Esophagus muscularis mucosa (tissue), 4 donors: ENCODE results near the gene PGAM4. TPM values are rescaled to one million over a fixed set of nuclear protein-coding genes. Genes with fewer than 3 reads are reported as not detected.
A peak's percentile ranks its signal among the peaks of the same experiment; 100 is the strongest.
"Not testable (repeated sequence)": the region's sequence is repeated elsewhere in the genome, so short reads cannot be mapped to it uniquely, and the experiment has no call there.

Experiments used
- DNase-seq: peaks from one replicate; pipeline ENCODE4 v3.0.0-alpha.2; 2017; ENCODE audit errors: extremely low spot score
- H3K27ac ChIP-seq, 4 donors: fragments of 200-600 bp; sonication (generic); replicated peaks in 1 of 4; 1 replicate in 3 of 4; 2 replicates in 1 of 4; pipeline ENCODE4 v1.5.1; 2016 to 2019; ENCODE audit warnings: mild to moderate bottlenecking in 1 of 4
- H3K27me3 ChIP-seq, 4 donors: fragments of 200-600 bp; sonication (generic); one replicate each; pipeline versions ENCODE4 v1.5.1 to v1.6.0; 2016 to 2019
- H3K36me3 ChIP-seq, 4 donors: fragments of 200-600 bp; sonication (generic); one replicate each; pipeline ENCODE4 v1.5.1; 2016 to 2019
- H3K4me1 ChIP-seq, 4 donors: fragments of 200-600 bp; sonication (generic); one replicate each; pipeline ENCODE4 v1.5.1; 2016 to 2019
- H3K4me3 ChIP-seq, 4 donors: fragments of 200-600 bp; sonication (generic); 1 replicate in 2 of 4; 2 replicates in 2 of 4; pipeline ENCODE4 v1.5.1; 2016 to 2019; ENCODE audit warnings: mild to moderate bottlenecking in 4 of 4, moderate library complexity in 1 of 4
- H3K9me3 ChIP-seq, 4 donors: fragments of 200-600 bp; sonication (generic); 1 replicate in 3 of 4; 2 replicates in 1 of 4; pipeline ENCODE4 v1.5.1; 2016 to 2019
- EP300 ChIP-seq: sonication (generic); formaldehyde crosslinking; IDR thresholded peaks from one replicate; pipeline ENCODE4 v1.6.1; 2017; ENCODE audit warnings: antibody characterized with exemption
- POLR2A ChIP-seq: fragments of 450-650 bp; IDR thresholded peaks from one replicate; pipeline ENCODE4 v1.6.1; 2017; ENCODE audit warnings: antibody characterized with exemption, moderate library complexity, mild to moderate bottlenecking, low read depth
- POLR2AphosphoS5 ChIP-seq, 2 donors: sonication (generic); formaldehyde crosslinking; IDR thresholded peaks; one replicate each; pipeline ENCODE4 v1.6.1; 2017; ENCODE audit warnings: antibody characterized with exemption in 2 of 2
- WGBS: methylation state at CpG from one replicate; pipeline ENCODE4 v1.1.5; 2018; 5-methylcytosine and 5-hydroxymethylcytosine counted together
- intact Hi-C: fragments of 100-400 bp; cut with DNase I; formaldehyde crosslinking; loops from one replicate; pipeline ENCODE4 v1.15.1; 2023
- total RNA-seq, 4 donors: library from RNA; depleted of rRNA; stranded (reverse); fragments of >200 nt; gene quantifications; one replicate each; pipeline versions ENCODE4 v1.1.0 to v1.2.1, GENCODE V29; 2016
- TF ChIP-seq, protein P1 (sequence below), 3 experiments: fragments of 200-600 bp in 2 of 3; fragments of 450-650 bp in 1 of 3; sonication (generic) in 2 of 3; IDR thresholded peaks; one replicate each; pipeline ENCODE4 v1.5.1; 2017 to 2019; ENCODE audit warnings: antibody characterized with exemption in 3 of 3, mild to moderate bottlenecking in 2 of 3, moderate library complexity in 1 of 3

Gene PGAM4
- total RNA-seq, 4 donors from 2014 or later, result not detected

DNA sequence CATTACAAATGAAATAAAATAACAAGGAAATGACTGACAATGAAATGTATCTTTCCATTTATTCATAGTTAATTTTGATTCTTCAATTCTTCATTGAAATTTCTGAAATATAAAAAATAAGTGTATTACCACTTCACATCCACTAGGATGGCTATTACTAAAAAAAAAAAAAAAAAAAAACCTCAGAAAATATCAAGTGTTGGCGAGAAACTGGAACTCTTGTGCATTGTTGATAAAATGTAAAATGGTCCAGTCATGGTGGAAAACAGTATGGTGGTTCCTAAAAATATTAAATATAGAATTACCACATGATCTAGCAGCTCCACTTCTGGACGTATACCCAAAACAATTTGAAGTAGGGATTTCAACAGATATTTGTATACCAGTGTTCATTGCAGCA, 22.9 kb downstream of the PGAM4 start:
- Histone ChIP-seq H3K27me3 (no peaks in the 10 kb centered on the region), H3K27ac (no peak overlapping the region), H3K4me3 (no peak overlapping the region), H3K36me3 (no peaks in the 10 kb centered on the region), H3K9me3 (no peaks in the 10 kb centered on the region), H3K4me1 (peaks cover 0 to 15% (median 9%) of the 10 kb centered on the region in 4 donors)
- WGBS, result 67% methylated on average over 2 of the region's 2 CpGs
- TF ChIP-seq, protein P1, sequence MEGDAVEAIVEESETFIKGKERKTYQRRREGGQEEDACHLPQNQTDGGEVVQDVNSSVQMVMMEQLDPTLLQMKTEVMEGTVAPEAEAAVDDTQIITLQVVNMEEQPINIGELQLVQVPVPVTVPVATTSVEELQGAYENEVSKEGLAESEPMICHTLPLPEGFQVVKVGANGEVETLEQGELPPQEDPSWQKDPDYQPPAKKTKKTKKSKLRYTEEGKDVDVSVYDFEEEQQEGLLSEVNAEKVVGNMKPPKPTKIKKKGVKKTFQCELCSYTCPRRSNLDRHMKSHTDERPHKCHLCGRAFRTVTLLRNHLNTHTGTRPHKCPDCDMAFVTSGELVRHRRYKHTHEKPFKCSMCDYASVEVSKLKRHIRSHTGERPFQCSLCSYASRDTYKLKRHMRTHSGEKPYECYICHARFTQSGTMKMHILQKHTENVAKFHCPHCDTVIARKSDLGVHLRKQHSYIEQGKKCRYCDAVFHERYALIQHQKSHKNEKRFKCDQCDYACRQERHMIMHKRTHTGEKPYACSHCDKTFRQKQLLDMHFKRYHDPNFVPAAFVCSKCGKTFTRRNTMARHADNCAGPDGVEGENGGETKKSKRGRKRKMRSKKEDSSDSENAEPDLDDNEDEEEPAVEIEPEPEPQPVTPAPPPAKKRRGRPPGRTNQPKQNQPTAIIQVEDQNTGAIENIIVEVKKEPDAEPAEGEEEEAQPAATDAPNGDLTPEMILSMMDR (IDR thresholded peaks at IDR 0.05), result peak in 1 of 3 experiments; percentile 10
- TF ChIP-seq EP300 (no peak), POLR2AphosphoS5 (IDR thresholded peaks at IDR 0.05) (no peak), POLR2A (no peak)
- DNase-seq, result no peak
- intact Hi-C loops, result no loop called here

DNA sequence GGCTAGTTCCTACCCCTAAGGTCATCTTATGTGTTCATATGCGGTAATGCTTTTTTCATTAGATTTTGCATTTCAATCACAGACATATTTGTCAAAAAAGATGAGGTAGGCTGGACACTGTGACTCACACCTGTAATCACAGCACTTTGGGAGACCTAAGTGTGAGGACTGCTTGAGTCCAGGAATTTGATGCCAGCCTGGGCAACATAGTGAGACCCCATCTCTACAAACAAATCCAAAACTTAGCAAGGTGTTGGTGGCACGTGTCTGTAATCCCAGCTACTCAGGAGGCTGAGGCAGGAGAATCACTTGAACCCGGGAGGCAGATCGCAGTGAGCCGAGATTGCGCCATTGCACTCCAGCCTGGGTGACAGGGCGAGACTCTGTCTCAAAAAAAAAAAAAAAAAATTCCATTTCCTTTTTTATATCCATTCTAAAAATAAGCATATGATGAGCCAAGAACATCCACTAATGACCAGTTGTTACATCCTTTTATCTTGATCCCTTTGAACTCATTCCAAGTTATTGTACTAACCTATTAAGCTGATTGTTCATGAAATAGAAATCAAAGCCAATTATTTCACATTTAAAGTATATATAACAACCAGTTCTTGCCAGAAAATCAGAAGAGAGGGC, 23.4 kb downstream of the PGAM4 start:
- peaks cover 0 to 15% (median 9%) of the 10 kb centered on the region in 4 donors for H3K4me1 ChIP-seq
- TF ChIP-seq EP300 (no peak), POLR2A (no peak), POLR2AphosphoS5 (IDR thresholded peaks at IDR 0.05) (no peak)
- TF ChIP-seq, protein P1 (IDR thresholded peaks at IDR 0.05), result no peak
- WGBS, result 76% methylated on average over 7 of the region's 7 CpGs
- H3K9me3 ChIP-seq, result no peaks in the 10 kb centered on the region
- H3K4me3 ChIP-seq, result no peak overlapping the region
- no peaks in the 10 kb centered on the region for H3K27me3 ChIP-seq
- H3K36me3 ChIP-seq, result no peaks in the 10 kb centered on the region
- no peak for DNase-seq
- intact Hi-C loops, result no loop called here
- H3K27ac ChIP-seq, result no peak overlapping the region

DNA sequence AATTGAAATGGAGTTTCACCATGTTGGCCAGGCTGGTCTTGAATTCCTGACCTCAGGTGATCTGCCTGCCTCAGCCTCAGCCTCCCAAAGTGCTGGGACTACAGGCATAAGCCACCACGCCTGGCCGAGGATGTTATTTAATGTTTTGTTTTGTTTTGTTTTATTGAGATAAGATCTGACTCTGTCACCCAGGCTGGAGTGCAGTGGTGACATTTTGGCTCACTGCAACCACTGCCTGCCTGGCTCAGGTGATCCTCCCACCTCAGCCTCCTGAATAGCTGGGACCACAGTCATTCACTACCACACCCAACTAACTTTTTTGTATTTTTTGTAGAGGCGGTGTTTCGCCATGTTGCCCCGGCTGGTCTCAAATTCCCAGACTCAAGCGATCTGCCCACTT, 24.4 kb downstream of the PGAM4 start:
- intact Hi-C loops, H3K4me3 ChIP-seq, H3K36me3 ChIP-seq, H3K27ac ChIP-seq, H3K9me3 ChIP-seq, H3K27me3 ChIP-seq, DNase-seq: not testable (repeated sequence)
- H3K4me1 ChIP-seq, result peaks cover 0 to 12% (median 7%) of the 10 kb centered on the region in 4 donors
- 97% methylated on average over 6 of the region's 6 CpGs for WGBS

DNA sequence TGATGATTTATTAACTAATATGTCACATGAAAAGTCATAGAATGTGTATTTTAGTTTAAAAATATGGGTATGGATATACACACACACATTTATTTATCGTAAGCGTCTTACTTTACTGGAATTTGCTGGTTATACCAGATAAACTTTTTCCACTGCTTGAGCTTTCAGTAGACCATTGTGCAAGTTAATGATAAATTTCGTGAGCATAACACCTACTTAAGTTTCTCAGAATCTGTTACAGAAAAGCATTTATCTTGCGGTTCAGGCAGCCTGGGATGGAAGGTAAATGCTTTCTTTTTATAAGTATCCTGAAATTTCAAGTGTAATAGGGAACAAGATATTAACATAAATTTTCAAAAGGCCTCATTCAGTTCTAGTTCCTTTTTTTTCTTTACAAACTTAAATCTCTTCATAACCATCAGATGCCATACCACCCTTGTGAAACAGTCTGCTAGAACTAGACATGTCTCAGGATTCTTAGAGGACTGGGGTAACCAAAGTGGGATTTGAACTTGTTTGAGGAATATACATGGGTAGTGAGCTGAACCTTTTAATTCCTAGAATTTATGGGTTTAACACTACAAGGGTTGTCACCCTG, 31.3 kb downstream of the PGAM4 start:
- Histone ChIP-seq H3K4me3 (no peak overlapping the region), H3K36me3 (no peaks in the 10 kb centered on the region), H3K27me3 (no peaks in the 10 kb centered on the region), H3K4me1 (peaks cover 0 to 22% (median 8%) of the 10 kb centered on the region in 4 donors), H3K9me3 (no peaks in the 10 kb centered on the region), H3K27ac (no peak overlapping the region)
- WGBS, result 74% methylated on average over 4 of the region's 4 CpGs
- intact Hi-C loops, result no loop called here
- TF ChIP-seq POLR2AphosphoS5 (IDR thresholded peaks at IDR 0.05) (no peak), EP300 (no peak), POLR2A (no peak)
- TF ChIP-seq, protein P1 (IDR thresholded peaks at IDR 0.05), result no peak
- DNase-seq, result no peak

DNA sequence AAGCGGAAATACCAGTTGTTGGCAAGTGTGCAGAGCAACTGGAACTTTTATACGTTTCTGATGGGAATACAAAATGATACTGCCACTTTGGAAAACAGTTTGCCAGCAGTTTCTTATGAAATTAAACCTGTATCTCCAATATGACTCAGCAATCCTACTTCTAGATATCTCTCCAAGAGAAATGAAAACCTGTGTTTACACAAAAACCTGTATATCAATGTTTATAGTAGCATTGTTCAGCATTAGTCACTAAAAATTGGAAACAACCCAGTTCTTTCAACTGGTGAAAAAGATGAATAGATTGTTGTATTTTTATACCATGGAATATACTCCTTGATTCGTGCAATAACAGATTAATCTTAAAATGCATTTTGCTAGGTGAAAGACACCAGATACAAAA, 32.1 kb downstream of the PGAM4 start:
- TF ChIP-seq, protein P1 (IDR thresholded peaks at IDR 0.05), result no peak
- TF ChIP-seq POLR2A, result no peak
- TF ChIP-seq POLR2AphosphoS5 (IDR thresholded peaks at IDR 0.05), result no peak
- TF ChIP-seq EP300, result no peak
- Histone ChIP-seq H3K4me3 (no peak overlapping the region), H3K36me3 (no peaks in the 10 kb centered on the region), H3K27me3 (no peaks in the 10 kb centered on the region), H3K9me3 (no peaks in the 10 kb centered on the region), H3K4me1 (peaks cover 0 to 21% (median 5%) of the 10 kb centered on the region in 4 donors), H3K27ac (peak overlapping the region in 1 of 4 donors; percentile 42)
- DNase-seq, result no peak
- WGBS, result 34% methylated on average over 3 of the region's 3 CpGs
- intact Hi-C loops, result no loop called here
